Heart left ventricle (tissue), 16 donors: ENCODE results near the gene KCNJ13. TPM values are rescaled to one million over a fixed set of nuclear protein-coding genes. Genes with fewer than 3 reads are reported as not detected.

Source experiments
- ATAC-seq, 4 donors: fragments of 200-7000 bp; cut with Tn5 transposase; one replicate each; pipeline ENCODE4 v1.9.1; 2020 to 2022; ENCODE audit warnings: moderate library complexity in 4 of 4, mild to moderate bottlenecking in 3 of 4, moderate number of reproducible peaks in 1 of 4
- DNase-seq, 5 donors: peaks; one replicate each; pipeline ENCODE4 v3.0.0-alpha.2; 2020
- H3K27ac ChIP-seq, 12 donors: fragments of 200-600 bp; sonication (generic) in 4 of 12; one replicate each; pipeline versions ENCODE4 v1.5.0 to v1.8.0; 2016 to 2022; ENCODE audit warnings: mild to moderate bottlenecking in 2 of 12
- H3K27me3 ChIP-seq, 9 donors: fragments of 200-600 bp; sonication (generic) in 2 of 9; one replicate each; pipeline versions ENCODE4 v1.5.1 to v1.8.0; 2016 to 2022; ENCODE audit warnings: mild to moderate bottlenecking in 3 of 9
- H3K36me3 ChIP-seq, 9 donors: fragments of 200-600 bp; sonication (generic) in 2 of 9; one replicate each; pipeline versions ENCODE4 v1.5.0 to v1.8.0; 2018 to 2022; ENCODE audit warnings: mild to moderate bottlenecking in 2 of 9
- H3K4me1 ChIP-seq, 12 donors: fragments of 200-600 bp; sonication (generic) in 4 of 12; one replicate each; pipeline versions ENCODE4 v1.5.0 to v1.8.0; 2016 to 2022; ENCODE audit warnings: mild to moderate bottlenecking in 3 of 12
- H3K4me3 ChIP-seq, 12 donors: fragments of 200-600 bp; sonication (generic) in 4 of 12; one replicate each; pipeline versions ENCODE4 v1.5.0 to v1.8.0; 2017 to 2022; ENCODE audit warnings: mild to moderate bottlenecking in 9 of 12, moderate library complexity in 4 of 12
- H3K9me3 ChIP-seq, 12 donors: fragments of 200-600 bp; sonication (generic) in 4 of 12; one replicate each; pipeline versions ENCODE4 v1.5.0 to v1.8.0; 2016 to 2022; ENCODE audit warnings: mild to moderate bottlenecking in 1 of 12
- CTCF ChIP-seq, 12 donors: fragments of 200-600 bp; sonication (generic) in 4 of 12; IDR thresholded peaks; one replicate each; pipeline versions ENCODE4 v1.5.0 to v1.8.0; 2018 to 2022; ENCODE audit warnings: antibody characterized with exemption in 12 of 12, mild to moderate bottlenecking in 5 of 12
- POLR2A ChIP-seq, 2 donors: fragments of 450-650 bp; IDR thresholded peaks; one replicate each; pipeline ENCODE4 v1.6.1; 2017; ENCODE audit warnings: antibody characterized with exemption in 2 of 2, mild to moderate bottlenecking in 2 of 2, moderate library complexity in 2 of 2
- WGBS, 4 donors: extraction: QIAGEN DNeasy Blood & Tissue Kit in 2 of 4; methylation state at CpG; one replicate each; pipeline versions ENCODE4 v1.1.5 to v1.1.7; 2013 to 2018; 5-methylcytosine and 5-hydroxymethylcytosine counted together
- intact Hi-C, 10 donors: fragments of 100-400 bp; cut with DNase I; formaldehyde crosslinking; loops; one replicate each; pipeline versions ENCODE4 v1.11.1 to v1.14.2; 2022
- polyA plus RNA-seq, 2 donors: library from polyadenylated mRNA; stranded (reverse); fragments of 200-250 nt; gene quantifications; one replicate each; pipeline ENCODE4 v1.2.3, GENCODE V29; 2013
- total RNA-seq, 9 donors: library from RNA; depleted of rRNA in 2 of 9; stranded (reverse); fragments of >200 nt in 2 of 9; fragmentation: NEBNext Ultra II Directional in 3 of 9; extraction: Animal tissue kit (Norgen Biotek cat#: 25700) in 3 of 9; gene quantifications; one replicate each; pipeline versions ENCODE4 v1.1.0 to v1.2.4, GENCODE V29; 2016 to 2023
- donor health status: ischemic (EF 13 %, LVEDD 7.1; RV severe dilation, severe dysfunction).
- donor health status: healthy with polysubstance abuse.
- donor health status: DM: no; HTN: yes; CAD: no.
- donor health status: DM: no; HTN: no; CAD: no.
- donor health status: ischemic (EF 25% LVEDD 6.9; RV normal size, moderate dysfunction).
- donor health status: ischemic (EF 25% LVEDD 5.7; RV mildly dilated, moderate dysfunction).
- donor health status: healthy.
- donor health status: DM: yes; HTN: yes; CAD: no.
- donor health status: ischemic (EF 35%, LVEDD 5.7; RV mildly dilated, moderate dysfunction).
- donor health status: nonischemic (EF 11% LVEDD 7.7; RV severe dilation, severe dysfunction).
- donor health status: DM: yes; HTN: yes; CAD: no.
- donor health status: PGD.
- donor health status: ischemic (EF 29% LVEDD 5.4; RV normal size, mild dysfunction).
- donor health status: nonischemic (EF 23%, LVEDD 6.1; RV moderate dilation, normal function).

Gene KCNJ13
- total and polyA plus RNA-seq, 11 donors: not detected

- DNase-seq: no peak
- Histone ChIP-seq H3K4me3 (no peak overlapping the region), H3K9me3 (no peaks in the 10 kb centered on the region), H3K27me3 (no peaks in the 10 kb centered on the region), H3K36me3 (peaks cover 0 to 78% (median 65%) of the 10 kb centered on the region in 9 donors), H3K27ac (no peak overlapping the region), H3K4me1 (no peaks in the 10 kb centered on the region)
- ATAC-seq: no peak
- intact Hi-C loops: no loop called here
- WGBS, 4 donors: 95 to 98% (median 96%) methylated on average over 3 of the region's 3 CpGs
- TF ChIP-seq POLR2A (IDR thresholded peaks at IDR 0.05) (no peak), CTCF (IDR thresholded peaks at IDR 0.05) (no peak)
These were observed 28.3 kb downstream of the KCNJ13 start for GRCh38 chr2:232748038-232748437.

GRCh38 chr2:232744963-232745362 lies 31.4 kb downstream of the KCNJ13 start:
- no peaks in the 10 kb centered on the region for H3K9me3 ChIP-seq
- H3K4me3 ChIP-seq: no peak overlapping the region
- no peak for DNase-seq
- H3K36me3 ChIP-seq: peaks cover 0 to 50% (median 36%) of the 10 kb centered on the region in 9 donors
- WGBS, 4 donors: 93 to 97% (median 95%) methylated on average over 1 of the region's 1 CpG
- TF ChIP-seq CTCF (IDR thresholded peaks at IDR 0.05) (no peak), POLR2A (IDR thresholded peaks at IDR 0.05) (no peak)
- intact Hi-C loops: no loop called here
- ATAC-seq: no peak
- no peaks in the 10 kb centered on the region for H3K27me3 ChIP-seq
- peaks cover 0 to 5% (median 0%) of the 10 kb centered on the region in 12 donors for H3K4me1 ChIP-seq
- H3K27ac ChIP-seq: no peak overlapping the region

GRCh38 chr2:232741972-232742371 lies 34.4 kb downstream of the KCNJ13 start:
- DNase-seq: no peak
- Histone ChIP-seq H3K9me3 (no peaks in the 10 kb centered on the region), H3K27me3 (no peaks in the 10 kb centered on the region), H3K36me3 (peaks cover 0 to 44% (median 32%) of the 10 kb centered on the region in 9 donors), H3K27ac (no peak overlapping the region), H3K4me1 (peaks cover 0 to 5% (median 0%) of the 10 kb centered on the region in 12 donors), H3K4me3 (no peak overlapping the region)
- TF ChIP-seq POLR2A (IDR thresholded peaks at IDR 0.05) (no peak), CTCF (IDR thresholded peaks at IDR 0.05) (no peak)
- intact Hi-C loops: no loop called here
- WGBS, 4 donors: 97% methylated on average over 3 of the region's 3 CpGs
- ATAC-seq: no peak

- 88 to 95% (median 91%) methylated on average over 4 of the region's 4 CpGs for WGBS, 4 donors
- no peak for DNase-seq
- intact Hi-C loops: no loop called here
These were observed 35.1 kb downstream of the KCNJ13 start for GRCh38 chr2:232741294-232741693.

More at GRCh38 chr2:232741294-232741693, 35.1 kb downstream of the KCNJ13 start:
- ATAC-seq: no peak
- Histone ChIP-seq H3K9me3 (no peaks in the 10 kb centered on the region), H3K4me1 (peaks cover 0 to 5% (median 0%) of the 10 kb centered on the region in 12 donors), H3K27me3 (no peaks in the 10 kb centered on the region), H3K4me3 (no peak overlapping the region), H3K27ac (no peak overlapping the region), H3K36me3 (peaks cover 0 to 49% (median 39%) of the 10 kb centered on the region in 9 donors)
- TF ChIP-seq POLR2A (IDR thresholded peaks at IDR 0.05) (no peak), CTCF (IDR thresholded peaks at IDR 0.05) (no peak)
